Dendritic cell treated with granulocyte-macrophage colony-stimulating factor and Interleukin-4, amounts not matched to agents 40 ng/mL and 50 ng/mL, for 4 days (primary cell): ENCODE data around the gene YAE1.

Source experiments
- H3K27ac Mint-ChIP-seq: one replicate; pipeline ENCODE4 v1.8.0; 2022; ENCODE audit warnings: mild to moderate bottlenecking, mixed read lengths
- H3K27me3 Mint-ChIP-seq: one replicate; pipeline ENCODE4 v1.8.0; 2022; ENCODE audit warnings: mild to moderate bottlenecking, mixed read lengths
- H3K36me3 Mint-ChIP-seq: one replicate; pipeline ENCODE4 v1.8.0; 2022; ENCODE audit warnings: low read depth, mixed read lengths
- H3K4me1 Mint-ChIP-seq: one replicate; pipeline ENCODE4 v1.8.0; 2022; ENCODE audit warnings: low read depth, mixed read lengths
- H3K4me3 Mint-ChIP-seq: one replicate; pipeline ENCODE4 v1.8.0; 2022; ENCODE audit warnings: mild to moderate bottlenecking, moderate library complexity, mixed read lengths
- H3K9me3 Mint-ChIP-seq: one replicate; pipeline ENCODE4 v1.8.0; 2022; ENCODE audit warnings: mixed read lengths
- intact Hi-C: fragments of 100-400 bp; cut with micrococcal nuclease; formaldehyde crosslinking; loops from one replicate; pipeline ENCODE4 v1.15.0; 2022

Gene YAE1

GRCh38 chr7:39574673-39575349 lies 8.6 kb downstream of the YAE1 start:
- Mint-ChIP-seq H3K4me3 (no peak overlapping the region), H3K4me1 (no peaks in the 10 kb centered on the region), H3K36me3 (peaks cover 33% of the 10 kb centered on the region), H3K9me3 (no peaks in the 10 kb centered on the region), H3K27me3 (no peaks in the 10 kb centered on the region), H3K27ac (no peak overlapping the region)
- intact Hi-C loops: no loop called here

GRCh38 chr7:39577229-39577874 lies 11.1 kb downstream of the YAE1 start:
- Mint-ChIP-seq H3K4me1 (no peaks in the 10 kb centered on the region), H3K4me3 (no peak overlapping the region), H3K27ac (no peak overlapping the region), H3K27me3 (no peaks in the 10 kb centered on the region), H3K9me3 (no peaks in the 10 kb centered on the region), H3K36me3 (peaks cover 25% of the 10 kb centered on the region)
- intact Hi-C loops: no loop called here

- H3K4me1 Mint-ChIP-seq: no peaks in the 10 kb centered on the region
- intact Hi-C loops: loop anchor here (1.0 kb wide), 2 partner anchors 162 to 166 kb away; no protein-coding TSS in a partner anchor
- H3K4me3 Mint-ChIP-seq: no peak overlapping the region
- H3K9me3 Mint-ChIP-seq: no peaks in the 10 kb centered on the region
- no peak overlapping the region for H3K27ac Mint-ChIP-seq
- no peaks in the 10 kb centered on the region for H3K27me3 Mint-ChIP-seq
- H3K36me3 Mint-ChIP-seq: peaks cover 14% of the 10 kb centered on the region
Measured at GRCh38 chr7:39580149-39580874, 14.1 kb downstream of the YAE1 start.

- intact Hi-C loops: no loop called here
- no peaks in the 10 kb centered on the region for H3K9me3 Mint-ChIP-seq
- no peaks in the 10 kb centered on the region for H3K36me3 Mint-ChIP-seq
- H3K27ac Mint-ChIP-seq: no peak overlapping the region
- H3K4me1 Mint-ChIP-seq: no peaks in the 10 kb centered on the region
- H3K4me3 Mint-ChIP-seq: no peak overlapping the region
- no peaks in the 10 kb centered on the region for H3K27me3 Mint-ChIP-seq
Measured at GRCh38 chr7:39582536-39582935, 16.3 kb downstream of the YAE1 start.

- no peaks in the 10 kb centered on the region for H3K27me3 Mint-ChIP-seq
- H3K4me3 Mint-ChIP-seq: no peak overlapping the region
- H3K36me3 Mint-ChIP-seq: no peaks in the 10 kb centered on the region
- no peaks in the 10 kb centered on the region for H3K9me3 Mint-ChIP-seq
- intact Hi-C loops: no loop called here
- H3K4me1 Mint-ChIP-seq: peaks cover 5% of the 10 kb centered on the region
- no peak overlapping the region for H3K27ac Mint-ChIP-seq
Measured at GRCh38 chr7:39583539-39583938, 17.3 kb downstream of the YAE1 start.

GRCh38 chr7:39587393-39587792 lies 21.2 kb downstream of the YAE1 start:
- Mint-ChIP-seq H3K9me3 (no peaks in the 10 kb centered on the region), H3K27ac (no peak overlapping the region), H3K4me1 (peaks cover 14% of the 10 kb centered on the region), H3K36me3 (no peaks in the 10 kb centered on the region), H3K27me3 (no peaks in the 10 kb centered on the region), H3K4me3 (no peak overlapping the region)
- intact Hi-C loops: no loop called here

- no peaks in the 10 kb centered on the region for H3K9me3 Mint-ChIP-seq
- no peaks in the 10 kb centered on the region for H3K36me3 Mint-ChIP-seq
- H3K4me3 Mint-ChIP-seq: no peak overlapping the region
- peaks cover 18% of the 10 kb centered on the region for H3K4me1 Mint-ChIP-seq
- intact Hi-C loops: loop anchor here (2.0 kb wide), 1 partner anchor 34 kb away; the partner anchor contains the start of gene RALA
- peak overlapping the region; percentile 43 for H3K27ac Mint-ChIP-seq
- H3K27me3 Mint-ChIP-seq: no peaks in the 10 kb centered on the region
Measured at GRCh38 chr7:39588416-39588815, 22.2 kb downstream of the YAE1 start.

GRCh38 chr7:39589323-39590111 lies 23.3 kb downstream of the YAE1 start:
- H3K4me1 Mint-ChIP-seq: peaks cover 18% of the 10 kb centered on the region
- intact Hi-C loops: loop anchor here (2.0 kb wide), 1 partner anchor 33 kb away; the partner anchor contains the start of gene RALA
- no peaks in the 10 kb centered on the region for H3K36me3 Mint-ChIP-seq
- no peaks in the 10 kb centered on the region for H3K9me3 Mint-ChIP-seq
- H3K27ac Mint-ChIP-seq: peak overlapping the region; percentile 45
- no peak overlapping the region for H3K4me3 Mint-ChIP-seq
- H3K27me3 Mint-ChIP-seq: no peaks in the 10 kb centered on the region

- H3K27me3 Mint-ChIP-seq: no peaks in the 10 kb centered on the region
- intact Hi-C loops: no loop called here
- no peak overlapping the region for H3K27ac Mint-ChIP-seq
- H3K9me3 Mint-ChIP-seq: no peaks in the 10 kb centered on the region
- peaks cover 18% of the 10 kb centered on the region for H3K4me1 Mint-ChIP-seq
- H3K4me3 Mint-ChIP-seq: no peak overlapping the region
- H3K36me3 Mint-ChIP-seq: no peaks in the 10 kb centered on the region
Measured at GRCh38 chr7:39592586-39592985, 26.4 kb downstream of the YAE1 start.

GRCh38 chr7:39594988-39595620 lies 28.9 kb downstream of the YAE1 start:
- H3K4me1 Mint-ChIP-seq: peaks cover 5% of the 10 kb centered on the region
- no peak overlapping the region for H3K4me3 Mint-ChIP-seq
- intact Hi-C loops: no loop called here
- H3K9me3 Mint-ChIP-seq: no peaks in the 10 kb centered on the region
- no peaks in the 10 kb centered on the region for H3K36me3 Mint-ChIP-seq
- no peaks in the 10 kb centered on the region for H3K27me3 Mint-ChIP-seq
- no peak overlapping the region for H3K27ac Mint-ChIP-seq

GRCh38 chr7:39602351-39602750 lies 36.1 kb downstream of the YAE1 start:
- H3K9me3 Mint-ChIP-seq: no peaks in the 10 kb centered on the region
- peaks cover 2% of the 10 kb centered on the region for H3K27me3 Mint-ChIP-seq
- no peak overlapping the region for H3K4me3 Mint-ChIP-seq
- H3K36me3 Mint-ChIP-seq: no peaks in the 10 kb centered on the region
- no peak overlapping the region for H3K27ac Mint-ChIP-seq
- intact Hi-C loops: no loop called here
- peaks cover 6% of the 10 kb centered on the region for H3K4me1 Mint-ChIP-seq

GRCh38 chr7:39603924-39604323 lies 37.7 kb downstream of the YAE1 start:
- H3K9me3 Mint-ChIP-seq: no peaks in the 10 kb centered on the region
- no peak overlapping the region for H3K27ac Mint-ChIP-seq
- no peaks in the 10 kb centered on the region for H3K36me3 Mint-ChIP-seq
- H3K4me1 Mint-ChIP-seq: peaks cover 14% of the 10 kb centered on the region
- intact Hi-C loops: no loop called here
- peaks cover 5% of the 10 kb centered on the region for H3K27me3 Mint-ChIP-seq
- H3K4me3 Mint-ChIP-seq: no peak overlapping the region

GRCh38 chr7:39605087-39605486 lies 38.9 kb downstream of the YAE1 start:
- no peak overlapping the region for H3K27ac Mint-ChIP-seq
- H3K27me3 Mint-ChIP-seq: peaks cover 6% of the 10 kb centered on the region
- intact Hi-C loops: no loop called here
- no peaks in the 10 kb centered on the region for H3K36me3 Mint-ChIP-seq
- H3K4me1 Mint-ChIP-seq: peaks cover 25% of the 10 kb centered on the region
- H3K4me3 Mint-ChIP-seq: no peak overlapping the region
- no peaks in the 10 kb centered on the region for H3K9me3 Mint-ChIP-seq
